CD4-positive, alpha-beta T cell (primary cell): ENCODE measurements around the gene GPRC5D. TPM values are rescaled to one million over a fixed set of nuclear protein-coding genes. Genes with fewer than 3 reads are reported as not detected.

Experiments used
- ATAC-seq: fragments of 200-7000 bp; cut with Tn5 transposase; one replicate; pipeline ENCODE4 v1.10.0; 2022; ENCODE audit warnings: mild to moderate bottlenecking; ENCODE audit not compliant: poor library complexity
- CTCF ChIA-PET: fragments of 350-600 bp; sonication (Branson Sonifier 250); formaldehyde crosslinking; loops from one replicate; lab custom pipeline; 2021; ENCODE audit warnings: antibody characterized with exemption, inconsistent platforms; lab: Charles Lee
- POLR2A ChIA-PET: fragments of 350-600 bp; sonication (Branson Sonifier 250); formaldehyde crosslinking; loops from one replicate; lab custom pipeline; 2021; ENCODE audit warnings: antibody characterized with exemption, inconsistent platforms; lab: Charles Lee
- DNase-seq, 14 experiments: peaks; one replicate each; pipeline ENCODE4 v3.0.0-alpha.2; 2013 to 2020; ENCODE audit warnings: mixed read lengths in 2 of 14
- H3K27ac ChIP-seq, 2 donors: one replicate each; pipeline versions ENCODE4 v1.5.1 to v1.7.0; 2013; ENCODE audit warnings: low read length in 2 of 2, low read depth in 1 of 2, mild to moderate bottlenecking in 1 of 2
- H3K27me3 ChIP-seq, 2 experiments: 1 replicate in 1 of 2; 2 replicates in 1 of 2; pipeline versions ENCODE4 v1.6.1 to v1.7.0; 2013; ENCODE audit warnings: low read length in 2 of 2, control low read depth in 1 of 2, mild to moderate bottlenecking in 1 of 2, moderate library complexity in 1 of 2; ENCODE audit not compliant: insufficient read depth in 2 of 2, control insufficient read depth in 1 of 2
- H3K36me3 ChIP-seq: one replicate; pipeline ENCODE4 v1.6.1; 2013; ENCODE audit warnings: low read length, control low read depth; ENCODE audit not compliant: insufficient read depth
- H3K4me1 ChIP-seq: one replicate; pipeline ENCODE4 v1.6.1; 2013; ENCODE audit warnings: low read length, control low read depth; ENCODE audit not compliant: insufficient read depth
- H3K4me3 ChIP-seq: one replicate; pipeline ENCODE4 v1.5.1; 2013; ENCODE audit warnings: mild to moderate bottlenecking, low read length, moderate library complexity
- H3K9me3 ChIP-seq, 2 experiments: 1 replicate in 1 of 2; 2 replicates in 1 of 2; pipeline versions ENCODE4 v1.6.1 to v1.7.0; 2013; ENCODE audit warnings: low read length in 2 of 2, mild to moderate bottlenecking in 2 of 2, control low read depth in 1 of 2, moderate library complexity in 1 of 2; ENCODE audit not compliant: control insufficient read depth in 1 of 2, insufficient read depth in 1 of 2
- H3K27ac Mint-ChIP-seq: one replicate; pipeline ENCODE4 v1.8.0; 2020; ENCODE audit warnings: mixed read lengths
- H3K27me3 Mint-ChIP-seq: one replicate; pipeline ENCODE4 v1.8.0; 2021; ENCODE audit warnings: mixed read lengths
- H3K36me3 Mint-ChIP-seq: one replicate; pipeline ENCODE4 v1.8.0; 2021; ENCODE audit warnings: low read depth, mixed read lengths
- H3K4me1 Mint-ChIP-seq: one replicate; pipeline ENCODE4 v1.8.0; 2021; ENCODE audit warnings: low read depth, mixed read lengths
- H3K4me3 Mint-ChIP-seq: one replicate; pipeline ENCODE4 v1.8.0; 2020; ENCODE audit warnings: mild to moderate bottlenecking, mixed read lengths
- H3K9me3 Mint-ChIP-seq: one replicate; pipeline ENCODE4 v1.8.0; 2020; ENCODE audit warnings: mixed read lengths
- intact Hi-C, 2 experiments: fragments of 100-400 bp; cut with DNase I in 1 of 2; cut with micrococcal nuclease in 1 of 2; formaldehyde crosslinking; loops; one replicate each; pipeline versions ENCODE4 v1.15.1 to v1.9.0; 2023 to 2025; cut with DNase I, micrococcal nuclease
- total RNA-seq, 174 experiments: library from RNA in 2 of 174; stranded (reverse) in 2 of 174; gene quantifications; one replicate each; pipeline ENCODE4 v1.2.3 and lab custom pipeline; 2021 to 2026
- TF ChIP-seq, protein P1 (sequence below): fragments of 200-600 bp; IDR thresholded peaks from one replicate; pipeline ENCODE4 v1.8.0; 2022; ENCODE audit warnings: antibody characterized with exemption, mild to moderate bottlenecking

Gene GPRC5D
- total RNA-seq, 2 experiments from 2014 or later, result not detected

DNA sequence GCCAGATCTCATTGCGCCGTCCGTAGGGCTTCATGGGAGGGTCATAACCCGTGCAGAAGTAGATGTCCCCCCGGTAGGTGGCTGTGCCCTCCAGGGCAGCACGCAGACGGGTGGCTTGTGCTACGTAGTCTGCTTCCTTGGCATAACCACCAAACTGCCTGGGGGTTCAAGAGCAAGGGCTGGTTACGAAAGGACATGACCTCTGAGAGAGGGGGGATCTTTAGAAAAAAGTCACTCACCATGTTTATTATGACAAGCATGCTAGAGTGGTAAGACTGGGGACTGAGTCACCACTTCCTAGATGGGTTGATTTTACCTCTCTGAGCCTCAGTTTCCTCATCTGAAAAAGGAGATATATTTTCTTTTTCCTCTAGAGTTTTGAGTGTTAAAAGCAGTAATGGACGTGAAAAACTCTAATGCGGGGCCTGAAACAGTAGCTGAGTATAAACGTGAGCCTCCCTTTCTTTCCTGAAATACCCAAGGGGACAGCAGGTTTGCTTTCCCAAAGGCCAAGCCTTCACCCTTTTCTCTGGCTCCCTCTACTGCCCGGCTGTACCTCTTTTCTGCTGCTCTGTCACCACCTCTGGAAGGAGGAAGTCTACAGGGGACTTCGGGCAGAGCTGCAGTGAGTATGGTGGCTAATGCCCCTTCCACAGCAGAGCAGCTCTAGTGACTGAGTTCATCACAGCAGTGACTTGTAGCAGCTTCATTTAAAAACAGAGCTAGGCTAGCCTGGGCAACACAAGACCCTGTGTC is 23.5 kb upstream of the GPRC5D start:
- H3K36me3 ChIP-seq, result peaks cover 19% of the 10 kb centered on the region
- ChIA-PET POLR2A (no interaction called here), CTCF (no interaction called here)
- intact Hi-C loops, result no loop called here
- no peaks in the 10 kb centered on the region for H3K27me3 ChIP-seq
- no peaks in the 10 kb centered on the region for H3K4me1 Mint-ChIP-seq
- H3K4me1 ChIP-seq, result no peaks in the 10 kb centered on the region
- H3K4me3 ChIP-seq, result no peak overlapping the region
- H3K27ac Mint-ChIP-seq, result no peak overlapping the region
- H3K27me3 Mint-ChIP-seq, result no peaks in the 10 kb centered on the region
- peaks cover 5 to 16% of the 10 kb centered on the region in 2 experiments for H3K9me3 ChIP-seq
- H3K36me3 Mint-ChIP-seq, result peaks cover 66% of the 10 kb centered on the region
- no peak overlapping the region for H3K27ac ChIP-seq
- H3K9me3 Mint-ChIP-seq, result peaks cover 9% of the 10 kb centered on the region
- TF ChIP-seq, protein P1, sequence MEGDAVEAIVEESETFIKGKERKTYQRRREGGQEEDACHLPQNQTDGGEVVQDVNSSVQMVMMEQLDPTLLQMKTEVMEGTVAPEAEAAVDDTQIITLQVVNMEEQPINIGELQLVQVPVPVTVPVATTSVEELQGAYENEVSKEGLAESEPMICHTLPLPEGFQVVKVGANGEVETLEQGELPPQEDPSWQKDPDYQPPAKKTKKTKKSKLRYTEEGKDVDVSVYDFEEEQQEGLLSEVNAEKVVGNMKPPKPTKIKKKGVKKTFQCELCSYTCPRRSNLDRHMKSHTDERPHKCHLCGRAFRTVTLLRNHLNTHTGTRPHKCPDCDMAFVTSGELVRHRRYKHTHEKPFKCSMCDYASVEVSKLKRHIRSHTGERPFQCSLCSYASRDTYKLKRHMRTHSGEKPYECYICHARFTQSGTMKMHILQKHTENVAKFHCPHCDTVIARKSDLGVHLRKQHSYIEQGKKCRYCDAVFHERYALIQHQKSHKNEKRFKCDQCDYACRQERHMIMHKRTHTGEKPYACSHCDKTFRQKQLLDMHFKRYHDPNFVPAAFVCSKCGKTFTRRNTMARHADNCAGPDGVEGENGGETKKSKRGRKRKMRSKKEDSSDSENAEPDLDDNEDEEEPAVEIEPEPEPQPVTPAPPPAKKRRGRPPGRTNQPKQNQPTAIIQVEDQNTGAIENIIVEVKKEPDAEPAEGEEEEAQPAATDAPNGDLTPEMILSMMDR, result no peak
- ATAC-seq, result no peak
- peak in 1 of 14 experiments; percentile 9 for DNase-seq
- H3K4me3 Mint-ChIP-seq, result no peak overlapping the region

DNA sequence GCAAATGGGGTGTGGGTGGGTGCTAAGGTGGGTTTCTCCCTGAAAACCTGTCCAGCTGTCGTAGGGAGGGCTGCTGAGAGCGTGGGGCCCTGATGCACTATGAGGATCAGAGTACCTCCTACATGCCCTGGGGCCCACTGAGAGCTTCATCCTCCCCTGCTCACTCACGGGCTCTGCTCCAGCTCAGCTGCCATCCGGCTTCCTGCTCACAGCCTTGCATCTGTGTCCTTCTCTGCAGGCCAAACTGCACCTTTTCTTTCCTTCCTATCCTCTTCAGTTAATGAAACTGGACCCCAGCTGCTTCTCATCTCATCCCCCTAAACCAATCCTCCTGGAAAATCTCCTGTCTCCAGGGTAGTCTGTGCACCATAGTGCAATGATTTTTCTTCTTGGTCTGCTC is 22.2 kb upstream of the GPRC5D start:
- TF ChIP-seq, protein P1, result no peak
- POLR2A ChIA-PET, result no interaction called here
- no peaks in the 10 kb centered on the region for H3K4me1 Mint-ChIP-seq
- Histone ChIP-seq H3K4me3 (no peak overlapping the region), H3K9me3 (peaks cover 5 to 16% of the 10 kb centered on the region in 2 experiments), H3K36me3 (peaks cover 17% of the 10 kb centered on the region), H3K4me1 (no peaks in the 10 kb centered on the region), H3K27me3 (no peaks in the 10 kb centered on the region), H3K27ac (no peak overlapping the region)
- H3K27me3 Mint-ChIP-seq, result no peaks in the 10 kb centered on the region
- DNase-seq, result no peak
- H3K4me3 Mint-ChIP-seq, result no peak overlapping the region
- no peak for ATAC-seq
- H3K9me3 Mint-ChIP-seq, result peaks cover 9% of the 10 kb centered on the region
- intact Hi-C loops, result no loop called here
- H3K36me3 Mint-ChIP-seq, result peaks cover 68% of the 10 kb centered on the region
- no peak overlapping the region for H3K27ac Mint-ChIP-seq
- CTCF ChIA-PET, result no interaction called here

DNA sequence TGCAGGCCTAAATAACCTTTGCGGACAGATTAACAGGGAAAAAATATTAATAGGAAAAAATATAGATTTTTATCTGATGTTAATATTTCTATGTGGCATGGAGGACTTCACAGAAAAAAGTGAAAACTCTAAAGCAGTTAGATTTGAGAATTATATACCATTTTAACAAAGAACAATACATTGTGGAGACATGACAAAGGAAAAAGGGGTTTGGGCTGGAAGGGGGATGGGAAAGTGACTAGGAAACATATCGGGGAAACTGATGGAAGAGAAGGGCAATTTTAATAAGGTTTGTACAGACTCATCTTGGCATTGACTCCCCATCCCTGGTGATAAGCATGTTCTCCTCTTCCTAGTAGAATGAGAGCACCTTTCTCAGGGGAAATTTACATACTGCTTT is 21.0 kb upstream of the GPRC5D start:
- TF ChIP-seq, protein P1, result no peak
- ATAC-seq, result no peak
- Histone ChIP-seq H3K4me1 (no peaks in the 10 kb centered on the region), H3K9me3 (peaks cover 5 to 16% of the 10 kb centered on the region in 2 experiments), H3K4me3 (no peak overlapping the region), H3K36me3 (peaks cover 15% of the 10 kb centered on the region), H3K27ac (no peak overlapping the region), H3K27me3 (no peaks in the 10 kb centered on the region)
- ChIA-PET CTCF (no interaction called here), POLR2A (no interaction called here)
- Mint-ChIP-seq H3K4me3 (no peak overlapping the region), H3K36me3 (peaks cover 74% of the 10 kb centered on the region), H3K9me3 (peaks cover 9% of the 10 kb centered on the region), H3K27ac (no peak overlapping the region), H3K27me3 (no peaks in the 10 kb centered on the region), H3K4me1 (no peaks in the 10 kb centered on the region)
- no peak for DNase-seq
- intact Hi-C loops, result no loop called here
